HCT116 (cell line): ENCODE results near the gene DOCK1. TPM values are rescaled to one million over a fixed set of nuclear protein-coding genes. Genes with fewer than 3 reads are reported as not detected.

ENCODE experiments used
- ATAC-seq: fragments of 200-7000 bp; cut with Tn5 transposase; 2 replicates; pipeline ENCODE4 v1.9.1; 2020; ENCODE audit warnings: mild to moderate bottlenecking, moderate library complexity
- BruUV-seq: library from RNA; stranded (reverse); fragments of 400-500 nt; replicated peaks from 2 replicates; lab custom pipeline; 2021; lab: Mats Ljungman, UMichigan
- CTCF ChIA-PET: fragments of 300-600 bp; sonication (Branson Sonifier 250); formaldehyde crosslinking; loops from one replicate; lab custom pipeline; 2021; ENCODE audit warnings: antibody characterized with exemption; lab: Charles Lee
- POLR2A ChIA-PET: fragments of 300-600, 350-600 bp; sonication (Branson Sonifier 250); formaldehyde crosslinking; loops from one replicate; lab custom pipeline; 2021; ENCODE audit warnings: antibody characterized with exemption; lab: Charles Lee
- RAD21 ChIA-PET, 2 experiments: fragments of 300-600 bp; sonication (Branson Sonifier 250); formaldehyde crosslinking; loops; one replicate each; lab custom pipeline; 2023; ENCODE audit warnings: low total read pairs in 2 of 2; ENCODE audit not compliant: uncharacterized antibody in 2 of 2, unreplicated experiment in 2 of 2, low non-redundant PET in 1 of 2; lab: Charles Lee
- DNase-seq: peaks from one replicate; pipeline ENCODE4 v3.0.0-alpha.2; 2010; ENCODE audit warnings: low read depth, low spot score
- H2AFZ ChIP-seq: fragments of 200-600 bp; shearing (Covaris generic), sonication (generic); 2 replicates; pipeline ENCODE4 v1.6.1; 2017; ENCODE audit warnings: low read depth, mixed run types, mixed read lengths, antibody characterized with exemption, low read length; ENCODE audit not compliant: poor library complexity, severe bottlenecking
- H3K27ac ChIP-seq: 2 replicates; pipeline ENCODE4 v1.5.1; 2012; ENCODE audit warnings: low read depth, low read length
- H3K27me3 ChIP-seq: fragments of 200-600 bp; sonication (generic); 2 replicates; pipeline ENCODE4 v1.6.1; 2016; ENCODE audit warnings: mixed run types, low read length, mixed read lengths; ENCODE audit not compliant: insufficient read depth
- H3K36me3 ChIP-seq, 2 experiments: fragments of 200-500 bp in 1 of 2; fragments of 200-600 bp in 1 of 2; sonication (Bioruptor generic) in 1 of 2; sonication (generic) in 1 of 2; 2 replicates each; pipeline versions ENCODE4 v1.5.1 to v1.6.1; 2014 to 2016; ENCODE audit warnings: low read length in 2 of 2, inconsistent platforms in 1 of 2, mixed read lengths in 1 of 2, mixed run types in 1 of 2; ENCODE audit not compliant: insufficient read depth in 2 of 2, control insufficient read depth in 1 of 2
- H3K4me1 ChIP-seq, 2 experiments: fragments of 200-600 bp in 1 of 2; sonication (generic) in 1 of 2; 2 replicates each; pipeline versions ENCODE4 v1.5.1 to v1.6.1; 2012 to 2017; ENCODE audit warnings: low read length in 2 of 2, inconsistent platforms in 1 of 2, mild to moderate bottlenecking in 1 of 2, mixed read lengths in 1 of 2, mixed run types in 1 of 2, moderate library complexity in 1 of 2; ENCODE audit not compliant: insufficient read depth in 2 of 2, control insufficient read depth in 1 of 2
- H3K4me2 ChIP-seq: fragments of 200-600 bp; sonication (generic); 2 replicates; pipeline ENCODE4 v1.6.1; 2017; ENCODE audit warnings: mixed run types, low read length, mixed read lengths
- H3K4me3 ChIP-seq, 2 experiments: fragments of 200-600 bp in 1 of 2; sonication (generic) in 1 of 2; replicated peaks in 1 of 2; 2 replicates each; pipeline ENCODE4 v1.5.1; 2011 to 2016; ENCODE audit warnings: low read length in 2 of 2, control low read depth in 1 of 2, low read depth in 1 of 2, mild to moderate bottlenecking in 1 of 2, mixed read lengths in 1 of 2, mixed run types in 1 of 2
- H3K79me2 ChIP-seq: fragments of 200-600 bp; sonication (generic); 2 replicates; pipeline ENCODE4 v1.6.1; 2017; ENCODE audit warnings: mild to moderate bottlenecking, mixed run types, low read length, moderate library complexity, mixed read lengths; ENCODE audit not compliant: insufficient read depth
- H3K9ac ChIP-seq: fragments of 200-600 bp; sonication (generic); 2 replicates; pipeline ENCODE4 v1.6.1; 2016; ENCODE audit warnings: low read length, mixed read lengths
- H3K9me2 ChIP-seq: fragments of 200-600 bp; sonication (generic), shearing (Covaris generic); 2 replicates; pipeline ENCODE4 v1.6.1; 2017; ENCODE audit warnings: mixed run types, mild to moderate bottlenecking, moderate library complexity; ENCODE audit not compliant: insufficient read depth
- H3K9me3 ChIP-seq, 2 experiments: fragments of 200-500 bp in 1 of 2; fragments of 200-600 bp in 1 of 2; sonication (Bioruptor generic) in 1 of 2; sonication (generic) in 1 of 2; 2 replicates each; pipeline ENCODE4 v1.6.1; 2014 to 2017; ENCODE audit warnings: low read length in 2 of 2, mixed read lengths in 2 of 2, inconsistent platforms in 1 of 2, low read depth in 1 of 2, mild to moderate bottlenecking in 1 of 2, mixed run types in 1 of 2, moderate library complexity in 1 of 2; ENCODE audit not compliant: control insufficient read depth in 1 of 2, insufficient read depth in 1 of 2
- H4K20me1 ChIP-seq: fragments of 200-600 bp; sonication (generic), shearing (Covaris generic); 2 replicates; pipeline ENCODE4 v1.6.1; 2017; ENCODE audit warnings: mixed run types, mild to moderate bottlenecking, moderate library complexity; ENCODE audit not compliant: insufficient read depth
- CBX3 ChIP-seq: IDR thresholded peaks from 2 replicates; pipeline ENCODE4 v1.6.1; 2012; ENCODE audit warnings: low read depth
- CEBPB ChIP-seq: IDR thresholded peaks from 2 replicates; pipeline ENCODE4 v1.6.1; 2012; ENCODE audit warnings: low read depth
- CTCF ChIP-seq, 3 experiments: fragments of 200-600 bp in 1 of 3; sonication (generic) in 1 of 3; IDR thresholded peaks in 2 of 3; conservative IDR thresholded peaks in 1 of 3; 2 replicates each; pipeline ENCODE4 v1.5.1; 2012 to 2017; ENCODE audit warnings: low read depth in 2 of 3, low read length in 2 of 3, antibody characterized with exemption in 1 of 3, borderline replicate concordance in 1 of 3, control low read depth in 1 of 3, mild to moderate bottlenecking in 1 of 3, mixed read lengths in 1 of 3, mixed run types in 1 of 3, moderate library complexity in 1 of 3; ENCODE audit not compliant: insufficient read depth in 1 of 3
- EGR1 ChIP-seq: IDR thresholded peaks from 2 replicates; pipeline ENCODE4 v1.6.1; 2012; ENCODE audit warnings: low read depth
- ELF1 ChIP-seq: IDR thresholded peaks from 2 replicates; pipeline ENCODE4 v1.6.1; 2012; ENCODE audit warnings: low read depth, borderline replicate concordance
- EZH2 ChIP-seq: fragments of 200-600 bp; sonication (generic); IDR thresholded peaks from 2 replicates; pipeline ENCODE4 v1.6.1; 2017; ENCODE audit warnings: antibody characterized with exemption, mixed run types
- JUND ChIP-seq: IDR thresholded peaks from 2 replicates; pipeline ENCODE4 v1.6.1; 2012
- POLR2A ChIP-seq: IDR thresholded peaks from 2 replicates; pipeline ENCODE4 v1.7.0; 2011; ENCODE audit warnings: borderline replicate concordance; ENCODE audit not compliant: insufficient read depth, insufficient read length; ENCODE audit errors: extremely low read depth
- RAD21 ChIP-seq: IDR thresholded peaks from 2 replicates; pipeline ENCODE4 v1.6.1; 2012; ENCODE audit warnings: low read depth, mild to moderate bottlenecking
- SIN3A ChIP-seq: IDR thresholded peaks from 2 replicates; pipeline ENCODE4 v1.6.1; 2012; ENCODE audit warnings: low read depth
- SP1 ChIP-seq: IDR thresholded peaks from 2 replicates; pipeline ENCODE4 v1.6.1; 2012; ENCODE audit warnings: low read depth
- SRF ChIP-seq: IDR thresholded peaks from 2 replicates; pipeline ENCODE4 v1.6.1; 2012; ENCODE audit warnings: low read depth
- TCF7L2 ChIP-seq: IDR thresholded peaks from 2 replicates; pipeline ENCODE4 v1.7.0; 2011; ENCODE audit warnings: borderline replicate concordance, inconsistent platforms; ENCODE audit not compliant: insufficient read depth, insufficient read length; ENCODE audit errors: extremely low read depth
- YY1 ChIP-seq: IDR thresholded peaks from 2 replicates; pipeline ENCODE4 v1.6.1; 2011; ENCODE audit warnings: low read length, low read depth, moderate library complexity, mild to moderate bottlenecking; ENCODE audit not compliant: insufficient replicate concordance; ENCODE audit errors: extremely low read depth
- ZBTB33 ChIP-seq: IDR thresholded peaks from 2 replicates; pipeline ENCODE4 v1.6.1; 2011; ENCODE audit warnings: mild to moderate bottlenecking, low read length, moderate library complexity; ENCODE audit not compliant: insufficient replicate concordance; ENCODE audit errors: extremely low read depth
- ZFX ChIP-seq: fragments of 450-650 bp; IDR thresholded peaks from 2 replicates; pipeline ENCODE4 v1.6.1; 2017
- intact Hi-C: fragments of 100-400 bp; cut with micrococcal nuclease; formaldehyde crosslinking; loops from 2 replicates; pipeline ENCODE4 v1.10.0; 2022
- total RNA-seq: library from RNA; stranded (reverse); gene quantifications from one replicate; pipeline ENCODE4 v1.2.1, GENCODE V29; 2021; ENCODE audit not compliant: unreplicated experiment
- TF ChIP-seq, protein P1 (sequence below): IDR thresholded peaks from 2 replicates; pipeline ENCODE4 v1.6.1; 2012
- TF ChIP-seq, protein P2 (sequence below): IDR thresholded peaks from 2 replicates; pipeline ENCODE4 v1.6.1; 2012
- TF ChIP-seq, protein P3 (sequence below): IDR thresholded peaks from 2 replicates; pipeline ENCODE4 v1.6.1; 2012; ENCODE audit warnings: low read depth

Gene DOCK1
- total RNA-seq, 1 experiment from 2014 or later = 46.5 TPM

DNA sequence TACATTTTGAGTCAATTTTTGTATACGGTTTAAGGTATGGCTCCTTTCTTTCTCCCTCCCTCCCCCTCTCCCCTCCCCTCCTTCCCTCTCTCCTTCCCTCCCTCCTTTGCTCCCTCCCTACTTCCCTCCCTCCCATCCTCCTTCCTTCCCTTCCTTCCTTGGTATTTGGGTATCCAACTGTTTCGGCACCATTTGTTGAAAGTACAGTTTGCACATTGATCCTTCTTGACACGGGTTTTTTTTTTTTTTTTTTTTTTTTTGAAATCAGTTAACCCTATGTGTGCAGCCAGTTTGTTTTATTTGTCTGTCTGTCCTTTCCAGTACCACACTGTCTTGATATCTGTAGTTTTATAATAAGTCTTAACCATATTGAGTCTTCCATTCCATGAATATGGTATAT is 331.0 kb downstream of the DOCK1 start:
- RAD21 ChIA-PET = no interaction called here

More for the DNA sequence above, 331.0 kb downstream of the DOCK1 start:
- DNase-seq (no peak), ATAC-seq (no peak)
- Histone ChIP-seq H3K9me2 (no peaks in the 10 kb centered on the region), H3K9ac (no peak overlapping the region), H2AFZ (no peak overlapping the region), H3K4me2 (no peak overlapping the region), H3K4me3 (no peak overlapping the region), H3K36me3 (no peaks in the 10 kb centered on the region), H3K9me3 (no peaks in the 10 kb centered on the region), H3K4me1 (no peaks in the 10 kb centered on the region), H3K79me2 (no peaks in the 10 kb centered on the region), H3K27me3 (no peaks in the 10 kb centered on the region), H3K27ac (no peak overlapping the region), H4K20me1 (no peaks in the 10 kb centered on the region)
- ChIA-PET CTCF (no interaction called here), POLR2A (no interaction called here)
- TF ChIP-seq JUND (no peak), EZH2 (no peak), SP1 (no peak), YY1 (no peak), ELF1 (no peak), EGR1 (no peak), CTCF (IDR thresholded peaks at IDR 0.05 in 2 of 3, conservative IDR thresholded peaks at IDR 0.05 in 1 of 3; ENCODE audit: borderline replicate concordance in 1 of 3, insufficient read depth in 1 of 3, low read depth in 2 of 3, low read length in 2 of 3) (no peak), POLR2A (no peak), SRF (no peak), RAD21 (no peak), CBX3 (no peak), TCF7L2 (no peak), SIN3A (no peak), ZBTB33 (no peak), CEBPB (no peak), ZFX (no peak)
- TF ChIP-seq, protein P1, sequence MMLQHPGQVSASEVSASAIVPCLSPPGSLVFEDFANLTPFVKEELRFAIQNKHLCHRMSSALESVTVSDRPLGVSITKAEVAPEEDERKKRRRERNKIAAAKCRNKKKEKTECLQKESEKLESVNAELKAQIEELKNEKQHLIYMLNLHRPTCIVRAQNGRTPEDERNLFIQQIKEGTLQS = no peak
- TF ChIP-seq, protein P2, sequence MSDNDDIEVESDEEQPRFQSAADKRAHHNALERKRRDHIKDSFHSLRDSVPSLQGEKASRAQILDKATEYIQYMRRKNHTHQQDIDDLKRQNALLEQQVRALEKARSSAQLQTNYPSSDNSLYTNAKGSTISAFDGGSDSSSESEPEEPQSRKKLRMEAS = no peak
- TF ChIP-seq, protein P3, sequence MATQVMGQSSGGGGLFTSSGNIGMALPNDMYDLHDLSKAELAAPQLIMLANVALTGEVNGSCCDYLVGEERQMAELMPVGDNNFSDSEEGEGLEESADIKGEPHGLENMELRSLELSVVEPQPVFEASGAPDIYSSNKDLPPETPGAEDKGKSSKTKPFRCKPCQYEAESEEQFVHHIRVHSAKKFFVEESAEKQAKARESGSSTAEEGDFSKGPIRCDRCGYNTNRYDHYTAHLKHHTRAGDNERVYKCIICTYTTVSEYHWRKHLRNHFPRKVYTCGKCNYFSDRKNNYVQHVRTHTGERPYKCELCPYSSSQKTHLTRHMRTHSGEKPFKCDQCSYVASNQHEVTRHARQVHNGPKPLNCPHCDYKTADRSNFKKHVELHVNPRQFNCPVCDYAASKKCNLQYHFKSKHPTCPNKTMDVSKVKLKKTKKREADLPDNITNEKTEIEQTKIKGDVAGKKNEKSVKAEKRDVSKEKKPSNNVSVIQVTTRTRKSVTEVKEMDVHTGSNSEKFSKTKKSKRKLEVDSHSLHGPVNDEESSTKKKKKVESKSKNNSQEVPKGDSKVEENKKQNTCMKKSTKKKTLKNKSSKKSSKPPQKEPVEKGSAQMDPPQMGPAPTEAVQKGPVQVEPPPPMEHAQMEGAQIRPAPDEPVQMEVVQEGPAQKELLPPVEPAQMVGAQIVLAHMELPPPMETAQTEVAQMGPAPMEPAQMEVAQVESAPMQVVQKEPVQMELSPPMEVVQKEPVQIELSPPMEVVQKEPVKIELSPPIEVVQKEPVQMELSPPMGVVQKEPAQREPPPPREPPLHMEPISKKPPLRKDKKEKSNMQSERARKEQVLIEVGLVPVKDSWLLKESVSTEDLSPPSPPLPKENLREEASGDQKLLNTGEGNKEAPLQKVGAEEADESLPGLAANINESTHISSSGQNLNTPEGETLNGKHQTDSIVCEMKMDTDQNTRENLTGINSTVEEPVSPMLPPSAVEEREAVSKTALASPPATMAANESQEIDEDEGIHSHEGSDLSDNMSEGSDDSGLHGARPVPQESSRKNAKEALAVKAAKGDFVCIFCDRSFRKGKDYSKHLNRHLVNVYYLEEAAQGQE = no peak
- intact Hi-C loops = no loop called here
- BruUV-seq = no TSS peak
